GM23338 (cell line): ENCODE measurements around the gene HOXA11. TPM values are rescaled to one million over a fixed set of nuclear protein-coding genes. Genes with fewer than 3 reads are reported as not detected.
A peak's percentile ranks its signal among the peaks of the same experiment; 100 is the strongest.

ENCODE experiments used
- ATAC-seq: fragments of 200-7000 bp; cut with Tn5 transposase; 3 replicates; pipeline ENCODE4 v1.9.1; 2020
- DNase-seq: peaks from one replicate; pipeline ENCODE4 v3.0.0-alpha.2; 2015; ENCODE audit warnings: low spot score
- H2AFZ ChIP-seq: fragments of 200-600 bp; sonication (generic); 2 replicates; pipeline ENCODE4 v1.8.0; 2016; ENCODE audit warnings: antibody characterized with exemption, mild to moderate bottlenecking, moderate library complexity
- H3F3A ChIP-seq: fragments of 200-600 bp; sonication (generic); replicated peaks from 2 replicates; pipeline ENCODE4 v1.8.0; 2017; ENCODE audit warnings: antibody characterized with exemption, mixed run types, low read depth
- H3K27ac ChIP-seq: fragments of 200-600 bp; sonication (generic); 2 replicates; pipeline ENCODE4 v1.6.1; 2016; ENCODE audit warnings: low read depth
- H3K27me3 ChIP-seq: fragments of 200-600 bp; sonication (generic); 2 replicates; pipeline ENCODE4 v1.8.0; 2016; ENCODE audit warnings: mild to moderate bottlenecking, mixed run types, moderate library complexity; ENCODE audit not compliant: insufficient read depth
- H3K36me3 ChIP-seq: fragments of 200-600 bp; sonication (generic); 2 replicates; pipeline ENCODE4 v1.8.0; 2016; ENCODE audit warnings: mild to moderate bottlenecking; ENCODE audit not compliant: insufficient read depth
- H3K4me1 ChIP-seq: fragments of 200-600 bp; sonication (generic); 2 replicates; pipeline ENCODE4 v1.8.0; 2016; ENCODE audit warnings: mild to moderate bottlenecking, moderate library complexity; ENCODE audit not compliant: insufficient read depth
- H3K4me2 ChIP-seq: fragments of 200-600 bp; sonication (generic); 2 replicates; pipeline ENCODE4 v1.7.1; 2017; ENCODE audit warnings: mixed run types
- H3K4me3 ChIP-seq: fragments of 200-600 bp; sonication (generic); 2 replicates; pipeline ENCODE4 v1.6.1; 2016; ENCODE audit warnings: mixed run types
- H3K79me2 ChIP-seq: fragments of 200-600 bp; sonication (generic); replicated peaks from 2 replicates; pipeline ENCODE4 v1.8.0; 2017; ENCODE audit warnings: mild to moderate bottlenecking; ENCODE audit not compliant: insufficient read depth
- H3K9me2 ChIP-seq: fragments of 200-600 bp; sonication (generic); 2 replicates; pipeline ENCODE4 v1.8.0; 2017; ENCODE audit not compliant: insufficient read depth
- H4K20me1 ChIP-seq: fragments of 200-600 bp; sonication (generic); replicated peaks from 2 replicates; pipeline ENCODE4 v1.8.0; 2017; ENCODE audit warnings: mild to moderate bottlenecking; ENCODE audit not compliant: insufficient read depth
- H3K27ac Mint-ChIP-seq: 2 replicates; pipeline ENCODE4 v1.8.0; 2020; ENCODE audit warnings: inconsistent platforms, mild to moderate bottlenecking, moderate library complexity, mixed read lengths
- H3K27me3 Mint-ChIP-seq: 3 replicates; pipeline ENCODE4 v1.8.0; 2022; ENCODE audit warnings: low read depth, mild to moderate bottlenecking, moderate library complexity, mixed read lengths, inconsistent platforms; ENCODE audit not compliant: insufficient read depth, poor library complexity
- H3K36me3 Mint-ChIP-seq: 3 replicates; pipeline ENCODE4 v1.8.0; 2021; ENCODE audit warnings: low read depth, mild to moderate bottlenecking, inconsistent platforms, moderate library complexity, mixed read lengths
- H3K4me1 Mint-ChIP-seq: 3 replicates; pipeline ENCODE4 v1.8.0; 2020; ENCODE audit warnings: mild to moderate bottlenecking, inconsistent platforms, mixed read lengths
- H3K4me3 Mint-ChIP-seq: 3 replicates; pipeline ENCODE4 v1.8.0; 2021; ENCODE audit warnings: moderate library complexity, mild to moderate bottlenecking, inconsistent platforms, mixed read lengths
- H3K9me3 Mint-ChIP-seq: 3 replicates; pipeline ENCODE4 v1.8.0; 2020; ENCODE audit warnings: moderate library complexity, mild to moderate bottlenecking, inconsistent platforms, mixed read lengths
- CREB1 ChIP-seq: fragments of 250-450 bp; sonication (Bioruptor Pico); IDR thresholded peaks from 2 replicates; pipeline ENCODE4 v1.5.0; 2020; ENCODE audit warnings: low read depth, mild to moderate bottlenecking, moderate library complexity
- EZH2 ChIP-seq: fragments of 200-600 bp; sonication (generic); IDR thresholded peaks from one replicate; pipeline ENCODE4 v1.8.0; 2017; ENCODE audit warnings: antibody characterized with exemption, mild to moderate bottlenecking, low read depth; ENCODE audit not compliant: unreplicated experiment
- EZH2phosphoT487 ChIP-seq: fragments of 200-600 bp; sonication (generic); IDR thresholded peaks from one replicate; pipeline ENCODE4 v1.8.1; 2018; ENCODE audit warnings: antibody characterized with exemption; ENCODE audit not compliant: unreplicated experiment
- NANOG ChIP-seq: IDR thresholded peaks from 2 replicates; pipeline ENCODE4 v1.6.1; 2016; ENCODE audit warnings: antibody characterized with exemption, borderline replicate concordance
- POLR2AphosphoS5 ChIP-seq: IDR thresholded peaks from 2 replicates; pipeline ENCODE4 v1.6.1; 2016; ENCODE audit warnings: antibody characterized with exemption, low read depth
- REST ChIP-seq: IDR thresholded peaks from one replicate; pipeline ENCODE4 v1.6.1; 2018; ENCODE audit warnings: antibody characterized with exemption; ENCODE audit not compliant: unreplicated experiment
- polyA plus RNA-seq: library from polyadenylated mRNA; unstranded; fragments of >200 nt; fragmentation: Nextera tagmentation; extraction: Ambion mirVana; gene quantifications from 2 replicates; pipeline ENCODE4 v1.2.1, GENCODE V29; 2016
- total RNA-seq: library from RNA; depleted of rRNA; stranded (reverse); fragments of >200 nt; shearing (Covaris generic); gene quantifications from 2 replicates; pipeline ENCODE4 v1.2.3, GENCODE V29; 2014
- TF ChIP-seq, protein P1 (sequence below): fragments of 250-450 bp; sonication (Bioruptor Pico); IDR thresholded peaks from 2 replicates; pipeline ENCODE4 v1.5.0; 2020; ENCODE audit warnings: mild to moderate bottlenecking, moderate library complexity
- TF ChIP-seq, protein P2 (sequence below), 2 experiments: fragments of 200-600 bp in 1 of 2; sonication (generic) in 1 of 2; conservative IDR thresholded peaks; 2 replicates each; pipeline versions ENCODE4 v1.5.1 to v1.6.1; 2016 to 2017; ENCODE audit warnings: antibody characterized with exemption in 2 of 2, low read depth in 2 of 2, mild to moderate bottlenecking in 2 of 2, moderate library complexity in 1 of 2

Gene HOXA11
- total and polyA plus RNA-seq, 2 experiments from 2014 or later = not detected

GRCh38 chr7:27173956-27174873 lies 10.8 kb downstream of the HOXA11 start, which contains the start of gene HOXA10:
HOXA10 (minus strand) TSS chr7:27174320; CDS start chr7:27174306, 14 bp downstream.
- Histone ChIP-seq H3K4me2 (peak within 1 kb of the TSS; percentile 70), H3K27ac (no peak within 1 kb of the TSS), H3F3A (peaks cover 44% of the 10 kb centered on the region), H4K20me1 (peaks cover 51% of the 10 kb centered on the region), H3K9me2 (no peaks in the 10 kb centered on the region), H3K27me3 (peaks cover 100% of the 10 kb centered on the region), H3K4me3 (peak within 1 kb of the TSS; percentile 43), H3K4me1 (peaks cover 34% of the 10 kb centered on the region), H3K79me2 (no peaks in the 10 kb centered on the region), H3K36me3 (no peaks in the 10 kb centered on the region), H2AFZ (no peak within 1 kb of the TSS)
- Mint-ChIP-seq H3K9me3 (peaks cover 11% of the 10 kb centered on the region; the same call in 2 of the 3 replicates), H3K4me1 (peaks cover 13% of the 10 kb centered on the region), H3K4me3 (peak within 1 kb of the TSS; percentile 38), H3K27ac (no peak within 1 kb of the TSS), H3K36me3 (no peaks in the 10 kb centered on the region; the same call in 2 of the 3 replicates), H3K27me3 (peaks cover 95% of the 10 kb centered on the region)
- DNase-seq = peak; percentile 41
- ATAC-seq = peak; percentile 4
- TF ChIP-seq EZH2phosphoT487 (peak; percentile 54), EZH2 (peak; percentile 94), CREB1 (no peak)

DNA sequence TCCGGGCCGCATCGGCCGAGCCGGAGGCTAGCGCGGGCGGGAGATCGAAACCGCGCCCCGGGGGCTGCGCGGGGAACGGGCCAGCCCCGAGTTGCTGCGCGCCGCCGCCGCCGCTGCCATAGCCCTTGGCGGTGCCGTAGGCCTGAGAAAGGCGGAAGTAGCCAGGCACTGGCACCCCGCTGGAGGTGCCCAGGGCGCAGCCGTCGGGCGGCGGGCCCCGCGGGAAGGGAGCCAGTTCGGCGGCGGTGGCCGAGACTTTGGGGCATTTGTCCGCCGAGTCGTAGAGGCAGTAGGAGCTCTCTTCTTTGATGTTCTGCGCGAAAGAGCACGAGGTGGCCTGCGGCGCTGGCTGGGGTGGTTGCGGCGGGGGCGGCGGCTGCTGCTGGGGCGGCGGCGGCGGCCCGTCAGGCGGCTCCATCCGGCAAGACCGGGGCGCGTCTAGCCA lies 11.5 kb downstream of the HOXA11 start:
- no peaks in the 10 kb centered on the region for H3K9me2 ChIP-seq
- H3K4me1 ChIP-seq = peaks cover 29% of the 10 kb centered on the region
- no peaks in the 10 kb centered on the region for H3K36me3 ChIP-seq
- peaks cover 100% of the 10 kb centered on the region for H3K27me3 ChIP-seq
- DNase-seq (peak; percentile 48), ATAC-seq (peak; percentile 13)
- Mint-ChIP-seq H3K27ac (no peak overlapping the region), H3K36me3 (no peaks in the 10 kb centered on the region; the same call in 2 of the 3 replicates), H3K9me3 (peaks cover 11% of the 10 kb centered on the region; the same call in 2 of the 3 replicates), H3K27me3 (peaks cover 95% of the 10 kb centered on the region), H3K4me1 (peaks cover 14% of the 10 kb centered on the region; the same call in 2 of the 3 replicates), H3K4me3 (no peak overlapping the region)
- H3K27ac ChIP-seq = no peak overlapping the region
- H4K20me1 ChIP-seq = peaks cover 48% of the 10 kb centered on the region
- no peak overlapping the region for H2AFZ ChIP-seq
- H3K4me3 ChIP-seq = peak overlapping the region; percentile 43; the same call in 1 of the 2 replicates
- peaks cover 46% of the 10 kb centered on the region for H3F3A ChIP-seq
- no peaks in the 10 kb centered on the region for H3K79me2 ChIP-seq
- H3K4me2 ChIP-seq = peak overlapping the region; percentile 70
- TF ChIP-seq POLR2AphosphoS5 (no peak), REST (no peak), NANOG (no peak)
- TF ChIP-seq, protein P1, sequence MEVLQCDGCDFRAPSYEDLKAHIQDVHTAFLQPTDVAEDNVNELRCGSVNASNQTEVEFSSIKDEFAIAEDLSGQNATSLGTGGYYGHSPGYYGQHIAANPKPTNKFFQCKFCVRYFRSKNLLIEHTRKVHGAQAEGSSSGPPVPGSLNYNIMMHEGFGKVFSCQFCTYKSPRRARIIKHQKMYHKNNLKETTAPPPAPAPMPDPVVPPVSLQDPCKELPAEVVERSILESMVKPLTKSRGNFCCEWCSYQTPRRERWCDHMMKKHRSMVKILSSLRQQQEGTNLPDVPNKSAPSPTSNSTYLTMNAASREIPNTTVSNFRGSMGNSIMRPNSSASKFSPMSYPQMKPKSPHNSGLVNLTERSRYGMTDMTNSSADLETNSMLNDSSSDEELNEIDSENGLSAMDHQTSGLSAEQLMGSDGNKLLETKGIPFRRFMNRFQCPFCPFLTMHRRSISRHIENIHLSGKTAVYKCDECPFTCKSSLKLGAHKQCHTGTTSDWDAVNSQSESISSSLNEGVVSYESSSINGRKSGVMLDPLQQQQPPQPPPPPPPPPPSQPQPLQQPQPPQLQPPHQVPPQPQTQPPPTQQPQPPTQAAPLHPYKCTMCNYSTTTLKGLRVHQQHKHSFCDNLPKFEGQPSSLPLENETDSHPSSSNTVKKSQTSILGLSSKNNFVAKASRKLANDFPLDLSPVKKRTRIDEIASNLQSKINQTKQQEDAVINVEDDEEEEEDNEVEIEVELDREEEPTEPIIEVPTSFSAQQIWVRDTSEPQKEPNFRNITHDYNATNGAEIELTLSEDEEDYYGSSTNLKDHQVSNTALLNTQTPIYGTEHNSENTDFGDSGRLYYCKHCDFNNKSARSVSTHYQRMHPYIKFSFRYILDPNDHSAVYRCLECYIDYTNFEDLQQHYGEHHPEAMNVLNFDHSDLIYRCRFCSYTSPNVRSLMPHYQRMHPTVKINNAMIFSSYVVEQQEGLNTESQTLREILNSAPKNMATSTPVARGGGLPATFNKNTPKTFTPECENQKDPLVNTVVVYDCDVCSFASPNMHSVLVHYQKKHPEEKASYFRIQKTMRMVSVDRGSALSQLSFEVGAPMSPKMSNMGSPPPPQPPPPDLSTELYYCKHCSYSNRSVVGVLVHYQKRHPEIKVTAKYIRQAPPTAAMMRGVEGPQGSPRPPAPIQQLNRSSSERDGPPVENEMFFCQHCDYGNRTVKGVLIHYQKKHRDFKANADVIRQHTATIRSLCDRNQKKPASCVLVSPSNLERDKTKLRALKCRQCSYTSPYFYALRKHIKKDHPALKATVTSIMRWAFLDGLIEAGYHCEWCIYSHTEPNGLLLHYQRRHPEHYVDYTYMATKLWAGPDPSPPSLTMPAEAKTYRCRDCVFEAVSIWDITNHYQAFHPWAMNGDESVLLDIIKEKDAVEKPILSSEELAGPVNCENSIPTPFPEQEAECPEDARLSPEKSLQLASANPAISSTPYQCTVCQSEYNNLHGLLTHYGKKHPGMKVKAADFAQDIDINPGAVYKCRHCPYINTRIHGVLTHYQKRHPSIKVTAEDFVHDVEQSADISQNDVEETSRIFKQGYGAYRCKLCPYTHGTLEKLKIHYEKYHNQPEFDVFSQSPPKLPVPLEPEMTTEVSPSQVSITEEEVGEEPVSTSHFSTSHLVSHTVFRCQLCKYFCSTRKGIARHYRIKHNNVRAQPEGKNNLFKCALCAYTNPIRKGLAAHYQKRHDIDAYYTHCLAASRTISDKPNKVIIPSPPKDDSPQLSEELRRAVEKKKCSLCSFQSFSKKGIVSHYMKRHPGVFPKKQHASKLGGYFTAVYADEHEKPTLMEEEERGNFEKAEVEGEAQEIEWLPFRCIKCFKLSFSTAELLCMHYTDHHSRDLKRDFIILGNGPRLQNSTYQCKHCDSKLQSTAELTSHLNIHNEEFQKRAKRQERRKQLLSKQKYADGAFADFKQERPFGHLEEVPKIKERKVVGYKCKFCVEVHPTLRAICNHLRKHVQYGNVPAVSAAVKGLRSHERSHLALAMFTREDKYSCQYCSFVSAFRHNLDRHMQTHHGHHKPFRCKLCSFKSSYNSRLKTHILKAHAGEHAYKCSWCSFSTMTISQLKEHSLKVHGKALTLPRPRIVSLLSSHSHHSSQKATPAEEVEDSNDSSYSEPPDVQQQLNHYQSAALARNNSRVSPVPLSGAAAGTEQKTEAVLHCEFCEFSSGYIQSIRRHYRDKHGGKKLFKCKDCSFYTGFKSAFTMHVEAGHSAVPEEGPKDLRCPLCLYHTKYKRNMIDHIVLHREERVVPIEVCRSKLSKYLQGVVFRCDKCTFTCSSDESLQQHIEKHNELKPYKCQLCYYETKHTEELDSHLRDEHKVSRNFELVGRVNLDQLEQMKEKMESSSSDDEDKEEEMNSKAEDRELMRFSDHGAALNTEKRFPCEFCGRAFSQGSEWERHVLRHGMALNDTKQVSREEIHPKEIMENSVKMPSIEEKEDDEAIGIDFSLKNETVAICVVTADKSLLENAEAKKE (CRISPR knock-in tag) = no peak
- TF ChIP-seq, protein P2, sequence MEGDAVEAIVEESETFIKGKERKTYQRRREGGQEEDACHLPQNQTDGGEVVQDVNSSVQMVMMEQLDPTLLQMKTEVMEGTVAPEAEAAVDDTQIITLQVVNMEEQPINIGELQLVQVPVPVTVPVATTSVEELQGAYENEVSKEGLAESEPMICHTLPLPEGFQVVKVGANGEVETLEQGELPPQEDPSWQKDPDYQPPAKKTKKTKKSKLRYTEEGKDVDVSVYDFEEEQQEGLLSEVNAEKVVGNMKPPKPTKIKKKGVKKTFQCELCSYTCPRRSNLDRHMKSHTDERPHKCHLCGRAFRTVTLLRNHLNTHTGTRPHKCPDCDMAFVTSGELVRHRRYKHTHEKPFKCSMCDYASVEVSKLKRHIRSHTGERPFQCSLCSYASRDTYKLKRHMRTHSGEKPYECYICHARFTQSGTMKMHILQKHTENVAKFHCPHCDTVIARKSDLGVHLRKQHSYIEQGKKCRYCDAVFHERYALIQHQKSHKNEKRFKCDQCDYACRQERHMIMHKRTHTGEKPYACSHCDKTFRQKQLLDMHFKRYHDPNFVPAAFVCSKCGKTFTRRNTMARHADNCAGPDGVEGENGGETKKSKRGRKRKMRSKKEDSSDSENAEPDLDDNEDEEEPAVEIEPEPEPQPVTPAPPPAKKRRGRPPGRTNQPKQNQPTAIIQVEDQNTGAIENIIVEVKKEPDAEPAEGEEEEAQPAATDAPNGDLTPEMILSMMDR (conservative IDR thresholded peaks at IDR 0.05; ENCODE audit: low read depth in 2 of 2) = no peak
